SK-N-SH treated with all-trans-retinoic acid at 6 μM for 48 hours (cell line): ENCODE results near the gene PIP5K1C.

ENCODE experiments used
- ARNTL ChIP-seq: fragments of 450-650 bp; formaldehyde crosslinking; IDR thresholded peaks from 2 replicates; pipeline ENCODE4 v1.5.0; 2020; ENCODE audit warnings: low read depth, mild to moderate bottlenecking, moderate library complexity, borderline replicate concordance
- CSRNP3 ChIP-seq: fragments of 250-450 bp; sonication (Bioruptor Pico); IDR thresholded peaks from 2 replicates; pipeline ENCODE4 v1.5.1; 2021; ENCODE audit warnings: mild to moderate bottlenecking, moderate library complexity
- ESRRG ChIP-seq: fragments of 250-450 bp; sonication (Bioruptor Pico); IDR thresholded peaks from 2 replicates; pipeline ENCODE4 v1.6.1; 2021; ENCODE audit warnings: mild to moderate bottlenecking
- OSR1 ChIP-seq: fragments of 250-450 bp; sonication (Bioruptor Pico); IDR thresholded peaks from 2 replicates; pipeline ENCODE4 v1.8.0; 2022; ENCODE audit warnings: moderate library complexity, mild to moderate bottlenecking, inconsistent platforms
- PATZ1 ChIP-seq: fragments of 250-450 bp; sonication (Bioruptor Pico); IDR thresholded peaks from 2 replicates; pipeline ENCODE4 v1.8.0; 2020; ENCODE audit warnings: mild to moderate bottlenecking, moderate library complexity, borderline replicate concordance
- POU6F1 ChIP-seq: fragments of 250-450 bp; sonication (Bioruptor Pico); IDR thresholded peaks from 2 replicates; pipeline ENCODE4 v1.8.0; 2021; ENCODE audit warnings: low read depth, mild to moderate bottlenecking, moderate library complexity, borderline replicate concordance
- RARB ChIP-seq: fragments of 250-450 bp; sonication (Bioruptor Pico); IDR thresholded peaks from 2 replicates; pipeline ENCODE4 v1.8.0; 2021; ENCODE audit warnings: mild to moderate bottlenecking, moderate library complexity
- TCF4 ChIP-seq: fragments of 250-450 bp; sonication (Bioruptor Pico); IDR thresholded peaks from 2 replicates; pipeline ENCODE4 v1.8.0; 2021; ENCODE audit warnings: mild to moderate bottlenecking, moderate library complexity, borderline replicate concordance
- TOX ChIP-seq: fragments of 250-450 bp; sonication (Bioruptor Pico); IDR thresholded peaks from 2 replicates; pipeline ENCODE4 v1.8.0; 2021; ENCODE audit warnings: mild to moderate bottlenecking, moderate library complexity, borderline replicate concordance
- ZFP3 ChIP-seq: fragments of 250-450 bp; sonication (Bioruptor Pico); IDR thresholded peaks from 2 replicates; pipeline ENCODE4 v1.5.0; 2020; ENCODE audit warnings: mild to moderate bottlenecking, moderate library complexity
- ZNF565 ChIP-seq: fragments of 450-650 bp; formaldehyde crosslinking; conservative IDR thresholded peaks from 2 replicates; pipeline ENCODE4 v1.5.0; 2020; ENCODE audit warnings: low read depth, mild to moderate bottlenecking, moderate library complexity
- ZNF70 ChIP-seq: fragments of 450-650 bp; formaldehyde crosslinking; IDR thresholded peaks from 2 replicates; pipeline ENCODE4 v1.5.0; 2020; ENCODE audit warnings: mild to moderate bottlenecking, moderate library complexity
- ZNF8 ChIP-seq: fragments of 450-650 bp; formaldehyde crosslinking; IDR thresholded peaks from 2 replicates; pipeline ENCODE4 v1.5.0; 2020; ENCODE audit warnings: mild to moderate bottlenecking, moderate library complexity

GRCh38 chr19:3621689-3622088, 78.6 kb downstream of the PIP5K1C start:
- TF ChIP-seq OSR1 (CRISPR knock-in tag) (no peak), PATZ1 (CRISPR knock-in tag) (no peak), RARB (CRISPR knock-in tag) (no peak), ZNF565 (CRISPR knock-in tag) (no peak), ZNF8 (CRISPR knock-in tag) (no peak), TCF4 (CRISPR knock-in tag) (no peak), CSRNP3 (CRISPR knock-in tag) (no peak), ZFP3 (CRISPR knock-in tag) (no peak), TOX (CRISPR knock-in tag) (no peak), ARNTL (no peak), ZNF70 (CRISPR knock-in tag) (no peak), POU6F1 (no peak), ESRRG (CRISPR knock-in tag) (no peak)
